Tibial nerve (tissue), 4 donors: ENCODE results near the gene NDUFS4. TPM values are rescaled to one million over a fixed set of nuclear protein-coding genes. Genes with fewer than 3 reads are reported as not detected.

Experiments used
- DNase-seq, 2 donors: peaks; one replicate each; pipeline ENCODE4 v3.0.0-alpha.2; 2019; ENCODE audit warnings: low spot score in 2 of 2
- H3K27ac ChIP-seq, 4 donors: fragments of 200-600 bp; sonication (generic) in 3 of 4; one replicate each; pipeline ENCODE4 v1.5.1; 2017 to 2019; ENCODE audit warnings: mild to moderate bottlenecking in 1 of 4
- H3K27me3 ChIP-seq, 2 donors: fragments of 200-600 bp; sonication (generic) in 1 of 2; one replicate each; pipeline versions ENCODE4 v1.5.1 to v1.6.0; 2017 to 2019
- H3K36me3 ChIP-seq, 3 donors: fragments of 200-600 bp; sonication (generic); one replicate each; pipeline ENCODE4 v1.5.1; 2018 to 2019
- H3K4me1 ChIP-seq, 4 donors: fragments of 200-600 bp; sonication (generic) in 3 of 4; one replicate each; pipeline ENCODE4 v1.5.1; 2017 to 2019
- H3K4me3 ChIP-seq, 4 donors: fragments of 200-600 bp; sonication (generic) in 3 of 4; one replicate each; pipeline ENCODE4 v1.5.1; 2017 to 2019; ENCODE audit warnings: mild to moderate bottlenecking in 1 of 4, moderate library complexity in 1 of 4
- H3K9me3 ChIP-seq, 4 donors: fragments of 200-600 bp; sonication (generic) in 3 of 4; one replicate each; pipeline ENCODE4 v1.5.1; 2017 to 2019
- EP300 ChIP-seq, 2 donors: sonication (generic); formaldehyde crosslinking; IDR thresholded peaks; one replicate each; pipeline ENCODE4 v1.6.1; 2017; ENCODE audit warnings: antibody characterized with exemption in 2 of 2, mild to moderate bottlenecking in 1 of 2
- POLR2A ChIP-seq, 2 donors: fragments of 450-650 bp; IDR thresholded peaks; one replicate each; pipeline ENCODE4 v1.6.1; 2017; ENCODE audit warnings: antibody characterized with exemption in 2 of 2, mild to moderate bottlenecking in 2 of 2, moderate library complexity in 2 of 2
- WGBS, 2 donors: methylation state at CpG; one replicate each; pipeline ENCODE4 v1.1.5; 2018; 5-methylcytosine and 5-hydroxymethylcytosine counted together
- total RNA-seq, 4 donors: library from RNA; depleted of rRNA; stranded (reverse); fragments of >200 nt; gene quantifications; one replicate each; pipeline ENCODE4 v1.1.0, GENCODE V29; 2016
- TF ChIP-seq, protein P1 (sequence below), 5 experiments: fragments of 200-600 bp in 3 of 5; fragments of 450-650 bp in 2 of 5; sonication (generic) in 3 of 5; IDR thresholded peaks; one replicate each; pipeline ENCODE4 v1.5.1; 2016 to 2019; ENCODE audit warnings: antibody characterized with exemption in 5 of 5, mild to moderate bottlenecking in 3 of 5, moderate library complexity in 2 of 5

NDUFS4 gene
- total RNA-seq, 4 donors from 2014 or later = 46.3 to 85.9 (median 67.7) TPM

DNA sequence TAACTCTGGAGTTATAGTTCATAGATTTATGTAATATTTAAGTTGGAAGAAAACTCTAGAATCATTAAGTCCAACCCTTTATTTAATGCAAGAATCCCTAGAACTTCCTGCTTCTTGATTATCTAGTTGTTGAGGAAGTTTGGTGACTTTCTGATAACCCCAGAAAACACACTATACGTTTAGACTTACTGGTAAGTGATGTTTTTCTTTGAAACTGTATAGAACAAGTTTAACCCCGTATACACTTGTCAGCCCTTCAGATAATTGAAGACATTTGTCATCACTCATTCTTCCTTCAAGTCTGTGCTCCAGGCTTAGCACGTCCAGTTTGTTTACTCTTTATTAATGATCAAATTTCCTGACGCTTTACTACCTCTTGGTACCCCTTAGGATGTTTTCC is 9.0 kb downstream of the NDUFS4 start:
- Histone ChIP-seq H3K9me3 (no peaks in the 10 kb centered on the region), H3K4me1 (peaks cover 0 to 33% (median 5%) of the 10 kb centered on the region in 4 donors), H3K36me3 (no peaks in the 10 kb centered on the region), H3K27me3 (no peaks in the 10 kb centered on the region), H3K27ac (no peak overlapping the region), H3K4me3 (no peak overlapping the region)
- WGBS, 2 donors = 58 to 61% methylated on average over 4 of the region's 4 CpGs
- no peak for DNase-seq
- TF ChIP-seq EP300 (IDR thresholded peaks at IDR 0.05) = no peak
- TF ChIP-seq POLR2A (IDR thresholded peaks at IDR 0.05) = no peak
- TF ChIP-seq, protein P1, sequence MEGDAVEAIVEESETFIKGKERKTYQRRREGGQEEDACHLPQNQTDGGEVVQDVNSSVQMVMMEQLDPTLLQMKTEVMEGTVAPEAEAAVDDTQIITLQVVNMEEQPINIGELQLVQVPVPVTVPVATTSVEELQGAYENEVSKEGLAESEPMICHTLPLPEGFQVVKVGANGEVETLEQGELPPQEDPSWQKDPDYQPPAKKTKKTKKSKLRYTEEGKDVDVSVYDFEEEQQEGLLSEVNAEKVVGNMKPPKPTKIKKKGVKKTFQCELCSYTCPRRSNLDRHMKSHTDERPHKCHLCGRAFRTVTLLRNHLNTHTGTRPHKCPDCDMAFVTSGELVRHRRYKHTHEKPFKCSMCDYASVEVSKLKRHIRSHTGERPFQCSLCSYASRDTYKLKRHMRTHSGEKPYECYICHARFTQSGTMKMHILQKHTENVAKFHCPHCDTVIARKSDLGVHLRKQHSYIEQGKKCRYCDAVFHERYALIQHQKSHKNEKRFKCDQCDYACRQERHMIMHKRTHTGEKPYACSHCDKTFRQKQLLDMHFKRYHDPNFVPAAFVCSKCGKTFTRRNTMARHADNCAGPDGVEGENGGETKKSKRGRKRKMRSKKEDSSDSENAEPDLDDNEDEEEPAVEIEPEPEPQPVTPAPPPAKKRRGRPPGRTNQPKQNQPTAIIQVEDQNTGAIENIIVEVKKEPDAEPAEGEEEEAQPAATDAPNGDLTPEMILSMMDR (IDR thresholded peaks at IDR 0.05) = no peak

DNA sequence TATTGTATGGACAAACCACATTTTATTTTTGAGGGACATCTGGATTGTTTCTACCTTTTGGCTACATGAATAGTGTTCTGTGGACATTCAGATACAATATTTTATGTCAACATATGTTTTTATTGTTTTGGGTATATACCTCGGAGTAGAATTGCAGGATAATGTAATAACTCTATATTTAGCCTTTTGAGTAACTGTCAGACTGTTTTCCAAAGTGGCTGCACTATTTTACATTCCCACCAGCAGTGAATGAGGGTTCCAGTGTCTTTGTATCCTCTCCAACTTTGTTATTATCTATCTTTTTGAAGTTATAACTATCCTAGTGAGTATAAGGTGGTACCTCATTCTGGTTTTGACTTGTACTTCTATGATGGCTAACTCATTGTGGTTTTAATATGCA is 11.0 kb downstream of the NDUFS4 start:
- Histone ChIP-seq H3K27ac (no peak overlapping the region), H3K27me3 (no peaks in the 10 kb centered on the region), H3K4me1 (peaks cover 0 to 34% (median 7%) of the 10 kb centered on the region in 4 donors), H3K9me3 (no peaks in the 10 kb centered on the region), H3K4me3 (no peak overlapping the region), H3K36me3 (no peaks in the 10 kb centered on the region)
- WGBS, 2 donors = 50 to 75% methylated on average over 1 of the region's 1 CpG
- no peak for TF ChIP-seq EP300 (IDR thresholded peaks at IDR 0.05)
- TF ChIP-seq, protein P1 (IDR thresholded peaks at IDR 0.05) = no peak
- no peak for TF ChIP-seq POLR2A (IDR thresholded peaks at IDR 0.05)
- no peak for DNase-seq

DNA sequence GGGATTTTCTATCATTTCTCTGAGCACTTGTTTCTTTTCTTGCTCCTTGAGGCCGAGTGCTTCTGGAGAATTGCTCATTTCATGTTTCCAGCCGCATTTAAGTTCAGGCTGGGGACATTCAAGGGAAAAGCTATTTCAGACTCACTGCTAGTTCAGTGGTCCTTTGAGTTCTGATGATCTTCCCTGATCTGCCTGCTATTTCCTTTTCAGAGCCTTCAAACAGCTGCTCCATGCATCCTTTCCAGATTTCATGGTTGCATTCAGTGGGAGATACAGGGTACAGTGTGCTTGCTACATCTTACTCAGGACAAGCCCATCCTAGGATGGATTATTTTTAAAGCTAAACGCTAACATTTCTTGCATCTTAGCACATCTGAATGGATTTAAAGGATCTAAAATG is 14.7 kb downstream of the NDUFS4 start:
- H3K4me1 ChIP-seq = peaks cover 0 to 19% (median 2%) of the 10 kb centered on the region in 4 donors
- no peak overlapping the region for H3K4me3 ChIP-seq
- DNase-seq = no peak
- H3K9me3 ChIP-seq = no peaks in the 10 kb centered on the region
- no peaks in the 10 kb centered on the region for H3K27me3 ChIP-seq
- no peak overlapping the region for H3K27ac ChIP-seq
- TF ChIP-seq, protein P1 (IDR thresholded peaks at IDR 0.05) = no peak
- TF ChIP-seq EP300 (IDR thresholded peaks at IDR 0.05) (no peak), POLR2A (IDR thresholded peaks at IDR 0.05) (no peak)
- H3K36me3 ChIP-seq = no peaks in the 10 kb centered on the region
- 52 to 65% methylated on average over 3 of the region's 3 CpGs for WGBS, 2 donors

DNA sequence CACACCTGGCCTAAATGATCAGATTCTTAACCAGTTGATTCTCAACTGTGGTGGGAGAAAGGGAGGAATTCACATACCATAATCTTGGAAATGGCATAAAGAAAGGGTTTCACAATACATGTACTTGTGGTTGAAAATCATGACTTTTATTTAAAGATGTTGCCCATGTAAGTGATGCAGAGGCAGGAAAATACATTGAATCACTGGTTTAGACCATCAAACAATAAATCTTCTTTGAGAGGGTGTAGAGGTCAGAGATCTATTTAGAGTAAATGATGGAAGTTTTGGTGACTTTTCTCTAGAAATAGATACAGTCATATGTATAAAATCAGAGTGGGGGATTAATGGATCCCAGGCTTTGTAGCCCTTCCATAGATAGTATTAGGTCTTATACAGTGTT is 15.4 kb downstream of the NDUFS4 start:
- peaks cover 0 to 19% (median 2%) of the 10 kb centered on the region in 4 donors for H3K4me1 ChIP-seq
- no peak overlapping the region for H3K27ac ChIP-seq
- no peaks in the 10 kb centered on the region for H3K36me3 ChIP-seq
- no peak overlapping the region for H3K4me3 ChIP-seq
- no peak for DNase-seq
- H3K27me3 ChIP-seq = no peaks in the 10 kb centered on the region
- H3K9me3 ChIP-seq = no peaks in the 10 kb centered on the region
- TF ChIP-seq, protein P1 (IDR thresholded peaks at IDR 0.05) = no peak
- TF ChIP-seq POLR2A (IDR thresholded peaks at IDR 0.05) = no peak
- TF ChIP-seq EP300 (IDR thresholded peaks at IDR 0.05) = no peak

DNA sequence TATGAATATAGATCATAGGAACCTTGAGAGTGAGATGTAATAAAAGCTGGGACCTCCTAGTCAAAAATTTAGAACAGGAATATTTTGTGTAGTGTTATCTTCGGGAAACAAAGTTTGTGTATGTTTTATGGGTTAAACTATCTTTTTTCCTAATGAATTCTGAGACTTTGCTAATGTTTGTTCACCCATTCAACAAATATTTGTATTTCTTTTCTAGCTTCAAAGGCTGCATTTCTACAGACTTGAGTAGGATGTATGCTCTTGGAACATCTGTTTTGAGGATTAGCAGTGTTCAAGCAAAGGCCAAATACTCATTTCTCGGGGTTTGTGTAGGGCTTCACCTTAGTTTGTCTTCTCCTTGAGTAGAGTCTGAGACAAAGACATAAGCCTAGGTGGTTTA is 16.2 kb downstream of the NDUFS4 start:
- DNase-seq = no peak
- Histone ChIP-seq H3K27me3 (no peaks in the 10 kb centered on the region), H3K4me3 (no peak overlapping the region), H3K27ac (no peak overlapping the region), H3K9me3 (no peaks in the 10 kb centered on the region), H3K36me3 (no peaks in the 10 kb centered on the region), H3K4me1 (peaks cover 0 to 19% (median 2%) of the 10 kb centered on the region in 4 donors)
- WGBS, 2 donors = 84 to 88% methylated on average over 2 of the region's 2 CpGs
- TF ChIP-seq, protein P1 (IDR thresholded peaks at IDR 0.05) = no peak
- TF ChIP-seq POLR2A (IDR thresholded peaks at IDR 0.05) = no peak
- no peak for TF ChIP-seq EP300 (IDR thresholded peaks at IDR 0.05)
